ENCODE measurements around the gene BTBD9.

Gene BTBD9

DNA sequence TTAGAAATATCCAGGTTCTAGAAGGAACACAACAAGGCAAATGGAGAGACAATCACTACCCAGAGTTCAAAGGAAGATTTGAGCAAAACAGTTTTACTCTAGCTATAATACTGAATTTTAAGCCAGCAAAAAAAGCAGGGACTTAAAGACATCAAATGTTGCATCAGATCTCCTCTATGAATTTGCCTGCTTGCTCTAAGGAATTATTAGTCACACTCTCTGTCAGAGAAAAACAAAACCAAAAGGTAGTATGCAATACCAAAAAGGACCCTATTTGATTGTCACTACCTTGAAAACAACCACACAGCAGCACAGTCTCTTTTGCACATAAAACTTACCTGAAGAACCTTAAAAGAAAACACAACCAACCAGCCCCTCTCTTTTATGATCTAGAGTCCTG is 46.3 kb downstream of the BTBD9 start:
- DNase-seq: no peak

DNA sequence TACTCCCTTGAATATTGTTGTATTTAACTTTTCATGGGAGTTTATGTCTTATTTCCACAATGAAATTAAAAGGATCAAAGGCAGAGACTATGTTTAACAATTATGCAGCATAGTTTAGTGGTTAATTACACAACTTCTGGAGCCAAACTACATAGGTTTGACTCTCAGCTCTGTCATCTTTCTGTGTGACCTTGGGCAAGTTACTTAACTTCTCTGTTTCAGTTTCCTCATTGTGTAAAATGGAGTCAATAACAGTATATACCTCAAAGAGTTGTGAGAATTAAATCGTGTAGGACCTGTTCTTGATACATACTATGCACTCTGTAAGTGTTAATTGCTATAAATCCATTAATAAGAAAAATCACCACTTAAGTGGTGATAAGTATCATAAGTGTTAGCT is 48.3 kb downstream of the BTBD9 start:
- DNase-seq: no peak

DNA sequence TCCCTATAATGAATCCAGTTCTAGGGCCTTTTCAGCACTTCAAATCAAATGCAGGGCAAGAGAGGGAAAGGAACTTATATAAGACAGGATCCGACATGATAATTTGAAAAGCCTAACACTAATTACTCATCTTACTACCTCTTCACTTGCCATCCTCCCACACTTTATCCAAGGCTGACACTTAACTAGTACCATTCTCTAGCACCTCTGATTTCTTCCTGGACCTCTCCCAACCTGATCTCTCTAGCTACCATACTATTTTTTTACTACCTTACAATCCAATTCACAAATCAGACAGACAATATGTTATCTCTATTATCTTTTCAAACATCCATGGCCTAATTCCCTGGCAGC is 50.4 kb downstream of the BTBD9 start:
- no peak for DNase-seq

DNA sequence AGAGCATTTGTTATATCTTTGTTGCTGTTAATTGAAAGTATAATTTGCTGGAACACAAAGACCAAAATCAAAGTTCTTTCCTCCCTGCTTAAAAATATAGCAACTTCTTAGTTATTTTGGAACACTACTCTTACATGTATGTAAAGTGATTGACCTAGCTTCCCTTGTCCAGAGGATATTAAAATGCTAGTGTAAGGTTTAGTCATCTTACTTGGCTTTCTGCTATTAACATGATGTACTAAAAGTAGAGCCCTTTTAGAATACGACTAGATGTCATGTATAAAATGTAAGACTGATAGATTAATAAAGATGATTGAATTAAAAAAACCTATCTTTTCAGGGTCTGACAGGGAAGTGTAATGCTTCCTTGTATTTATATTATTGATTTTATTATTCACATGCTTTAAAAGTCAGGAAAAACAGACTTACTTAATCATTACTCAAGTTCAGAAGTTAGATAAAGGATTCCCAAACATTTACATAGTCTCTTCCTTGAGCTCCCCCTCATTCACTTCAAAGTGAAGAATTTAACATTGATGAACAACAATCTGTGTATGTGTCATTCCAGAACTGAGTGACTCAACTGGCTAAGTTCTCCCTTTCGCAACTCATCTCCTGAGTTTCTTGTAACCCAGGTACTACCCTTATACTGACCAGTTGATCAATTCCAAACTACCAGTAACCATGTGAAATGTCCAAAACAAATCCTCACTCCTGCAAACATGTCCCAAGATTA is 50.9 kb downstream of the BTBD9 start:
- no peak for DNase-seq

GRCh38 chr6:38587766-38588362 is 51.9 kb downstream of the BTBD9 start:
- no peak for DNase-seq

- DNase-seq: no peak
Measured at GRCh38 chr6:38586992-38587391, 52.7 kb downstream of the BTBD9 start.

- DNase-seq: no peak
Measured at GRCh38 chr6:38584731-38585130, 55.0 kb downstream of the BTBD9 start.

- DNase-seq: no peak
Measured at GRCh38 chr6:38583523-38583922, 56.2 kb downstream of the BTBD9 start.

- DNase-seq: no peak
Measured at GRCh38 chr6:38580030-38580429, 59.7 kb downstream of the BTBD9 start.

- no peak for DNase-seq
Measured at GRCh38 chr6:38579010-38579628, 60.6 kb downstream of the BTBD9 start.

GRCh38 chr6:38578075-38578474 is 61.7 kb downstream of the BTBD9 start:
- DNase-seq: no peak

DNA sequence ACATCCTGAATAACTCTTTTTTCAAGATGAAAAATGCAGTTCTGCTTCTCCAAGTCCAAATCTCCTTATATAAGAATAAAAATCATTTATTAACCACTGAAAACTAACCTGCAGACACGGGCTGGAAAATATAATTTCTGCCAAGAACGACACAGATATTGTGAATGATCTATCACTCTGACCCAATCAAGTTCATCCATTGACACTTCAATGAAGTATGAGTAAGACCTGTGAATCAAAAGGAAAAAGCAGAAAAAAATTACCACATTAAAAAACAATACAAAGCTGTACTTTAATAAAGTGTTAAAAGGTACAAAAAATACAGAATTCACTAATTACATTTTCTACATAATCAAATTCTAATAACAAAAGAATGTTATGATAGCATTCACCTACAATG is 62.2 kb downstream of the BTBD9 start:
- DNase-seq: no peak

DNA sequence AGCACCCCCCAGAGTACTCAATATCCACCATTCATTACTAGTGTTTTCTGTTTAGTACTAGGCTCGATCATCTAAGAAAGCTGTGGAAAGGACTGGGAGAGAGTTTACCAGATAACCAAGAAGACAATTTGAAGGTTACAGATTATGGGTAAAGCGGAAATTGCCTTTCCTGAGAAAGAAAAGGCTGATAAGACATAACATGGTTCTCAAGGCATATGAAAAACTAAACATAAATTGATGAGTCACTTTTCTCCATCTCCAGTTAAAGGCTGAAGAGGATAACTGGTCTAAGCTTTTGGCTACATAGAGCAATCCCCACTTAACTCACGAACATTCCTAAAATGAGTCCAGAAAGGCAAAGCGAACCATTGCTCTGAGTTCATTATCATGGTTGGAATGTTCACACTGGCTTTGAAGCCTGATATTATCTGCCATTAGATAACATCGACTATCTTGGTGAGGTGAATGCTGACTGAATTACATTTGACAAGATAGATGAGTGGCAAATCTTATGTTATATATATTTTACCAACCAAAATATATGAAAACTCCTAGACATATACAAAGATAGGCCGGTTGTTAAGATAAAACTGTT is 65.8 kb downstream of the BTBD9 start:
- no peak for DNase-seq

- DNase-seq: no peak
Measured at GRCh38 chr6:38572186-38572813, 67.4 kb downstream of the BTBD9 start.

DNA sequence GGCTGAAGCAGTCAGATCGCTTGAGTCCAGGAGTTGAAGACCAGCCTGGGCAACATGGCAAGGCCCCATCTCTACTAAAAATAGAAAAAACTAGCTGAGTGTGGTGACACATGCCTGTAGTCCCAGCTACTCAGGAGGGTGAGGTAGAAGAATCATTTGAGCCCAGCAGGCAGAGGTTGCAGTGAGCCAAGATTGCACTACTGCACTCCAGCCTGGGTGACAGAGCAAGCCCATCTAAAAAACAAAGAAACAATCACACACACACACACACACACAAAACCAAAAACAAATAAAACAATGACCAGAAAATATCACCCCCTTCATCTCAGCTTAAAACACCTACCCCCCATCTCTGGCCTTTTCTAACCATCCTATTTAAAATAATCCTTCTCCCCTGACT is 68.0 kb downstream of the BTBD9 start:
- no peak for DNase-seq

GRCh38 chr6:38570750-38571149 is 69.0 kb downstream of the BTBD9 start:
- DNase-seq: no peak

- DNase-seq: peak; percentile 64
Measured at GRCh38 chr6:38567436-38567835, 72.3 kb downstream of the BTBD9 start.

GRCh38 chr6:38566295-38567030 is 73.3 kb downstream of the BTBD9 start:
- no peak for DNase-seq

GRCh38 chr6:38564301-38564700 is 75.4 kb downstream of the BTBD9 start:
- no peak for DNase-seq

- no peak for DNase-seq
Measured at GRCh38 chr6:38555606-38556005, 84.1 kb downstream of the BTBD9 start.

GRCh38 chr6:38554700-38555413 is 84.9 kb downstream of the BTBD9 start:
- no peak for DNase-seq

- DNase-seq: no peak
Measured at GRCh38 chr6:38554014-38554413, 85.7 kb downstream of the BTBD9 start.
